H9 (cell line): ENCODE data around the gene UST. TPM values are rescaled to one million over a fixed set of nuclear protein-coding genes. Genes with fewer than 3 reads are reported as not detected.

Experiments used
- DNase-seq: peaks from one replicate; pipeline ENCODE4 v3.0.0-alpha.2; 2017
- H2AFZ ChIP-seq: one replicate; pipeline ENCODE4 v1.6.1; 2013; ENCODE audit warnings: mild to moderate bottlenecking, low read length, control low read depth, moderate library complexity
- H2AK5ac ChIP-seq: 2 replicates; pipeline ENCODE4 v1.6.1; 2013; ENCODE audit warnings: low read length, control low read depth, mixed read lengths; ENCODE audit not compliant: insufficient read length
- H2BK120ac ChIP-seq: one replicate; pipeline ENCODE4 v1.6.1; 2013; ENCODE audit warnings: low read depth, mild to moderate bottlenecking, low read length, control low read depth, inconsistent platforms; ENCODE audit not compliant: poor library complexity, severe bottlenecking
- H2BK12ac ChIP-seq: 2 replicates; pipeline ENCODE4 v1.6.1; 2013; ENCODE audit warnings: low read length, control low read depth, mixed read lengths, low read depth; ENCODE audit not compliant: insufficient read length
- H2BK15ac ChIP-seq: 2 replicates; pipeline ENCODE4 v1.6.1; 2013; ENCODE audit warnings: low read depth, low read length, control low read depth
- H2BK20ac ChIP-seq: one replicate; pipeline ENCODE4 v1.6.1; 2013; ENCODE audit warnings: low read depth, mild to moderate bottlenecking, low read length, control low read depth, inconsistent platforms; ENCODE audit not compliant: poor library complexity, severe bottlenecking
- H2BK5ac ChIP-seq: 2 replicates; pipeline ENCODE4 v1.6.1; 2013; ENCODE audit warnings: low read length, control low read depth, mixed read lengths; ENCODE audit not compliant: insufficient read length
- H3K14ac ChIP-seq: 2 replicates; pipeline ENCODE4 v1.6.1; 2013; ENCODE audit warnings: low read length, control low read depth; ENCODE audit not compliant: insufficient read depth
- H3K18ac ChIP-seq: 2 replicates; pipeline ENCODE4 v1.6.1; 2013; ENCODE audit warnings: low read depth, mild to moderate bottlenecking, mixed read lengths, low read length, control low read depth; ENCODE audit not compliant: insufficient read length
- H3K23ac ChIP-seq: 2 replicates; pipeline ENCODE4 v1.6.1; 2013; ENCODE audit warnings: low read length, control low read depth, mixed read lengths, low read depth; ENCODE audit not compliant: insufficient read length
- H3K23me2 ChIP-seq: 2 replicates; pipeline ENCODE4 v1.6.1; 2013; ENCODE audit warnings: low read depth, mild to moderate bottlenecking, mixed read lengths, low read length, control low read depth; ENCODE audit not compliant: insufficient read length, poor library complexity, severe bottlenecking
- H3K27ac ChIP-seq: 2 replicates; pipeline ENCODE4 v1.5.1; 2013; ENCODE audit warnings: low read length, control low read depth, mixed read lengths, low read depth; ENCODE audit not compliant: insufficient read length
- H3K27me3 ChIP-seq: 2 replicates; pipeline ENCODE4 v1.6.1; 2013; ENCODE audit warnings: low read length, control low read depth, inconsistent platforms; ENCODE audit not compliant: insufficient read depth
- H3K4ac ChIP-seq: 2 replicates; pipeline ENCODE4 v1.6.1; 2013; ENCODE audit warnings: low read depth, mild to moderate bottlenecking, control low read depth, inconsistent platforms, low read length, moderate library complexity
- H3K4me1 ChIP-seq: 2 replicates; pipeline ENCODE4 v1.6.1; 2013; ENCODE audit warnings: low read length, control low read depth, inconsistent platforms; ENCODE audit not compliant: insufficient read depth
- H3K4me2 ChIP-seq: 2 replicates; pipeline ENCODE4 v1.6.1; 2013; ENCODE audit warnings: low read length, control low read depth, mixed read lengths; ENCODE audit not compliant: insufficient read length, insufficient read depth
- H3K56ac ChIP-seq: 2 replicates; pipeline ENCODE4 v1.6.1; 2013; ENCODE audit warnings: low read depth, mild to moderate bottlenecking, mixed read lengths, low read length, control low read depth; ENCODE audit not compliant: insufficient read length
- H3K79me1 ChIP-seq: 2 replicates; pipeline ENCODE4 v1.6.1; 2013; ENCODE audit warnings: low read depth, mild to moderate bottlenecking, moderate library complexity, low read length, control low read depth, inconsistent platforms; ENCODE audit not compliant: insufficient read depth, poor library complexity, severe bottlenecking
- H3K79me2 ChIP-seq: 2 replicates; pipeline ENCODE4 v1.6.1; 2013; ENCODE audit warnings: low read length, control low read depth, inconsistent platforms; ENCODE audit not compliant: insufficient read depth
- H3K9ac ChIP-seq: 2 replicates; pipeline ENCODE4 v1.6.1; 2013; ENCODE audit warnings: low read length, control low read depth, mixed read lengths; ENCODE audit not compliant: insufficient read length; ENCODE audit errors: extremely low read depth
- H3K9me3 ChIP-seq: one replicate; pipeline ENCODE4 v1.6.1; 2013; ENCODE audit warnings: low read depth, low read length, inconsistent platforms; ENCODE audit not compliant: control insufficient read depth
- H3T11ph ChIP-seq: one replicate; pipeline ENCODE4 v1.6.1; 2013; ENCODE audit warnings: mild to moderate bottlenecking, low read length, control low read depth, inconsistent platforms
- H4K20me1 ChIP-seq: one replicate; pipeline ENCODE4 v1.6.1; 2013; ENCODE audit not compliant: control insufficient read depth, insufficient read length, insufficient read depth
- H4K5ac ChIP-seq: 2 replicates; pipeline ENCODE4 v1.6.1; 2013; ENCODE audit warnings: low read depth, mild to moderate bottlenecking, mixed read lengths, low read length, control low read depth; ENCODE audit not compliant: insufficient read length
- H4K8ac ChIP-seq: replicated peaks from 2 replicates; pipeline ENCODE4 v1.6.1; 2013; ENCODE audit warnings: low read length, control low read depth, mixed read lengths, low read depth; ENCODE audit not compliant: insufficient read length
- H4K91ac ChIP-seq: 2 replicates; pipeline ENCODE4 v1.6.1; 2013; ENCODE audit warnings: low read depth, mild to moderate bottlenecking, moderate library complexity, mixed read lengths, low read length, control low read depth; ENCODE audit not compliant: insufficient read length
- H3K27ac Mint-ChIP-seq, 3 experiments: 2 replicates in 2 of 3; 3 replicates in 1 of 3; pipeline ENCODE4 v1.8.0; 2020 to 2021; ENCODE audit warnings: mixed read lengths in 3 of 3, mild to moderate bottlenecking in 1 of 3, moderate library complexity in 1 of 3
- H3K27me3 Mint-ChIP-seq: 2 replicates; pipeline ENCODE4 v1.8.0; 2021; ENCODE audit warnings: low read depth, mild to moderate bottlenecking, moderate library complexity, mixed read lengths
- H3K36me3 Mint-ChIP-seq, 3 experiments: 2 replicates in 2 of 3; 3 replicates in 1 of 3; pipeline ENCODE4 v1.8.0; 2020 to 2021; ENCODE audit warnings: low read depth in 3 of 3, mixed read lengths in 3 of 3; ENCODE audit not compliant: insufficient read depth in 1 of 3
- H3K4me1 Mint-ChIP-seq, 2 experiments: 2 replicates each; pipeline ENCODE4 v1.8.0; 2020; ENCODE audit warnings: mixed read lengths in 2 of 2
- H3K4me3 Mint-ChIP-seq, 2 experiments: 2 replicates in 1 of 2; 3 replicates in 1 of 2; pipeline ENCODE4 v1.8.0; 2020 to 2021; ENCODE audit warnings: mild to moderate bottlenecking in 2 of 2, mixed read lengths in 2 of 2, moderate library complexity in 1 of 2
- H3K9me3 Mint-ChIP-seq, 2 experiments: 2 replicates in 1 of 2; 3 replicates in 1 of 2; pipeline ENCODE4 v1.8.0; 2020; ENCODE audit warnings: mild to moderate bottlenecking in 2 of 2, mixed read lengths in 2 of 2, moderate library complexity in 1 of 2
- WGBS: extraction: QIAGEN DNeasy Blood & Tissue Kit; methylation state at CpG from one replicate; pipeline ENCODE4 v1.1.7; 2013; ENCODE audit warnings: missing lambda C conversion rate, low lambda C conversion rate, mixed read lengths; ENCODE audit not compliant: insufficient read length; ENCODE audit errors: extremely low coverage; 5-methylcytosine and 5-hydroxymethylcytosine counted together
- total RNA-seq: library from RNA; stranded (reverse); gene quantifications from 2 replicates; pipeline ENCODE4 v1.2.1, GENCODE V29; 2021
- TF ChIP-seq, protein P1 (sequence below): fragments of 200-600 bp; sonication (generic); conservative IDR thresholded peaks from 3 replicates; pipeline ENCODE4 v1.8.0; 2021; ENCODE audit warnings: antibody characterized with exemption, mild to moderate bottlenecking

The UST gene
- total RNA-seq, 1 experiment from 2014 or later, result 14.4 TPM

DNA sequence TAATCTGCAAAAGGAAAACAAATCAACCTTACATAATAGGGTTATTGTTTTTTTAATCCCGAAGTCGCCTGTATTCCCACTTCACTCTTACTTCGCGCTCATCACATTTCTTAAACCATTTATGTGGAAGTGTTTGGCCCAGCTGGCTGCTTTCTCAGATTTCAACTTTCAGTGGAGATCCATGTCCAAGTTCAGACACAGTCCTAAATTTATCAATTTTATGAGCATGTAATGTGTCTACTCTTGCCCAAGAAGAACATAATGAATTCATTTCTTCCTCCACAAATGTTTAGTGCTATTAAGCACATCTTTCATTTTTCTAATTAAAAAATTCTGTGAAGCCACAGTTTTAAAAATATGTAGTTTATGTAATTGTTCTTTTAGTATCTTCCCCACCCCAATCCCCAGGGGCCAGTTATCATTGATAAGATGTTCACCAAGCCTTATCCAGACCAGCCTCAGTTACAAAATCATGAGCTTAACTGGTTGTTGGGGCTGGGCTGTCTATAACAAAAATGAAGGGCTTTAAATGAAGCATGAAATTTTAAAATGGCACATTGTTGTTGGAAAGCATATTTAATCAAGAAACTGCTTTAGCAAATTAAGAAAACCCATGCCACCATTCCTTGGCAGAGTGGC, 151.7 kb downstream of the UST start:
- no peak overlapping the region for H4K5ac ChIP-seq
- H3K27ac ChIP-seq, result no peak overlapping the region
- WGBS, result no CpG with 5 or more reads among the region's 4 CpGs
- H3T11ph ChIP-seq, result no peak overlapping the region
- no peak overlapping the region for H3K4me3 Mint-ChIP-seq
- H3K36me3 Mint-ChIP-seq, result peaks cover 21 to 22% (median 21%) of the 10 kb centered on the region in 3 experiments
- no peak for DNase-seq
- H3K18ac ChIP-seq, result no peak overlapping the region
- no peak overlapping the region for H3K14ac ChIP-seq
- no peak overlapping the region for H3K27ac Mint-ChIP-seq
- H2AK5ac ChIP-seq, result no peak overlapping the region
- H3K4me1 ChIP-seq, result no peaks in the 10 kb centered on the region
- H4K20me1 ChIP-seq, result no peaks in the 10 kb centered on the region
- no peaks in the 10 kb centered on the region for H3K23me2 ChIP-seq
- no peak overlapping the region for H4K8ac ChIP-seq
- H3K79me2 ChIP-seq, result no peaks in the 10 kb centered on the region
- H2BK120ac ChIP-seq, result no peak overlapping the region
- H3K9ac ChIP-seq, result no peak overlapping the region
- H3K9me3 ChIP-seq, result peaks cover 4% of the 10 kb centered on the region
- no peaks in the 10 kb centered on the region for H3K27me3 Mint-ChIP-seq
- no peak overlapping the region for H3K56ac ChIP-seq
- H3K4me2 ChIP-seq, result no peak overlapping the region
- no peaks in the 10 kb centered on the region for H3K27me3 ChIP-seq
- no peak overlapping the region for H2AFZ ChIP-seq
- H3K9me3 Mint-ChIP-seq, result peaks cover 2 to 7% of the 10 kb centered on the region in 2 experiments; a peak in 3 of 5 replicates
- no peak overlapping the region for H3K23ac ChIP-seq
- H2BK5ac ChIP-seq, result no peak overlapping the region
- H3K79me1 ChIP-seq, result no peaks in the 10 kb centered on the region
- TF ChIP-seq, protein P1, sequence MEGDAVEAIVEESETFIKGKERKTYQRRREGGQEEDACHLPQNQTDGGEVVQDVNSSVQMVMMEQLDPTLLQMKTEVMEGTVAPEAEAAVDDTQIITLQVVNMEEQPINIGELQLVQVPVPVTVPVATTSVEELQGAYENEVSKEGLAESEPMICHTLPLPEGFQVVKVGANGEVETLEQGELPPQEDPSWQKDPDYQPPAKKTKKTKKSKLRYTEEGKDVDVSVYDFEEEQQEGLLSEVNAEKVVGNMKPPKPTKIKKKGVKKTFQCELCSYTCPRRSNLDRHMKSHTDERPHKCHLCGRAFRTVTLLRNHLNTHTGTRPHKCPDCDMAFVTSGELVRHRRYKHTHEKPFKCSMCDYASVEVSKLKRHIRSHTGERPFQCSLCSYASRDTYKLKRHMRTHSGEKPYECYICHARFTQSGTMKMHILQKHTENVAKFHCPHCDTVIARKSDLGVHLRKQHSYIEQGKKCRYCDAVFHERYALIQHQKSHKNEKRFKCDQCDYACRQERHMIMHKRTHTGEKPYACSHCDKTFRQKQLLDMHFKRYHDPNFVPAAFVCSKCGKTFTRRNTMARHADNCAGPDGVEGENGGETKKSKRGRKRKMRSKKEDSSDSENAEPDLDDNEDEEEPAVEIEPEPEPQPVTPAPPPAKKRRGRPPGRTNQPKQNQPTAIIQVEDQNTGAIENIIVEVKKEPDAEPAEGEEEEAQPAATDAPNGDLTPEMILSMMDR, result no peak
- H2BK12ac ChIP-seq, result no peak overlapping the region
- H2BK15ac ChIP-seq, result no peak overlapping the region
- H2BK20ac ChIP-seq, result no peak overlapping the region
- no peak overlapping the region for H3K4ac ChIP-seq
- peaks cover 0 to 2% of the 10 kb centered on the region in 2 experiments; a peak in 2 of 4 replicates for H3K4me1 Mint-ChIP-seq
- H4K91ac ChIP-seq, result no peak overlapping the region
